ENCODE data around the gene C1QTNF9.
"Not testable (repeated sequence)": the region's sequence is repeated elsewhere in the genome, so short reads cannot be mapped to it uniquely, and the experiment has no call there.

C1QTNF9 gene

GRCh38 chr13:24323036-24323738 lies 13.8 kb downstream of the C1QTNF9 start:
- DNase-seq (ENCODE audit: low read depth): no peak

GRCh38 chr13:24323739-24324075 lies 14.3 kb downstream of the C1QTNF9 start:
- no peak for DNase-seq (ENCODE audit: low read depth)

GRCh38 chr13:24327598-24327997 lies 18.2 kb downstream of the C1QTNF9 start:
- not testable (repeated sequence) for DNase-seq (ENCODE audit: low read depth)

GRCh38 chr13:24328145-24328544 lies 18.8 kb downstream of the C1QTNF9 start:
- no peak for DNase-seq (ENCODE audit: low read depth)

- no peak for DNase-seq (ENCODE audit: low read depth)
These were observed 29.3 kb downstream of the C1QTNF9 start for GRCh38 chr13:24338721-24339120.

GRCh38 chr13:24339937-24340607 lies 30.7 kb downstream of the C1QTNF9 start:
- no peak for DNase-seq (ENCODE audit: low read depth)

GRCh38 chr13:24340608-24340955 lies 31.2 kb downstream of the C1QTNF9 start:
- DNase-seq (ENCODE audit: low read depth): no peak

- no peak for DNase-seq (ENCODE audit: low read depth)
These were observed 32.1 kb downstream of the C1QTNF9 start for GRCh38 chr13:24341439-24341838.

GRCh38 chr13:24348385-24348784 lies 39.0 kb downstream of the C1QTNF9 start:
- DNase-seq (ENCODE audit: low read depth): no peak

GRCh38 chr13:24348797-24349515 lies 39.6 kb downstream of the C1QTNF9 start:
- no peak for DNase-seq (ENCODE audit: low read depth)

GRCh38 chr13:24349778-24350664 lies 40.6 kb downstream of the C1QTNF9 start:
- DNase-seq (ENCODE audit: low read depth): not testable (repeated sequence)

GRCh38 chr13:24351423-24351822 lies 42.0 kb downstream of the C1QTNF9 start:
- no peak for DNase-seq (ENCODE audit: low read depth)

GRCh38 chr13:24353736-24354135 lies 44.4 kb downstream of the C1QTNF9 start:
- DNase-seq (ENCODE audit: low read depth): no peak

GRCh38 chr13:24355103-24355502 lies 45.7 kb downstream of the C1QTNF9 start:
- no peak for DNase-seq (ENCODE audit: low read depth)

GRCh38 chr13:24356270-24356669 lies 46.9 kb downstream of the C1QTNF9 start:
- no peak for DNase-seq (ENCODE audit: low read depth)

GRCh38 chr13:24356837-24357236 lies 47.5 kb downstream of the C1QTNF9 start:
- DNase-seq (ENCODE audit: low read depth): no peak

- DNase-seq (ENCODE audit: low read depth): no peak
These were observed 48.4 kb downstream of the C1QTNF9 start for GRCh38 chr13:24357756-24358155.

- DNase-seq (ENCODE audit: low read depth): not testable (repeated sequence)
These were observed 49.5 kb downstream of the C1QTNF9 start for GRCh38 chr13:24358836-24359235.

GRCh38 chr13:24359252-24359651 lies 49.9 kb downstream of the C1QTNF9 start:
- not testable (repeated sequence) for DNase-seq (ENCODE audit: low read depth)

- DNase-seq (ENCODE audit: low read depth): no peak
These were observed 50.7 kb downstream of the C1QTNF9 start for GRCh38 chr13:24360106-24360505.

- DNase-seq (ENCODE audit: low read depth): no peak
These were observed 51.7 kb downstream of the C1QTNF9 start for GRCh38 chr13:24361113-24361512.

- no peak for DNase-seq (ENCODE audit: low read depth)
These were observed 52.5 kb downstream of the C1QTNF9 start for GRCh38 chr13:24361852-24362366.
